ENCODE data around the gene EXOC3L1. TPM values are rescaled to one million over a fixed set of nuclear protein-coding genes. Genes with fewer than 3 reads are reported as not detected.

EXOC3L1 gene
- total RNA-seq, 1 experiment from 2014 or later, result 0.63 TPM

DNA sequence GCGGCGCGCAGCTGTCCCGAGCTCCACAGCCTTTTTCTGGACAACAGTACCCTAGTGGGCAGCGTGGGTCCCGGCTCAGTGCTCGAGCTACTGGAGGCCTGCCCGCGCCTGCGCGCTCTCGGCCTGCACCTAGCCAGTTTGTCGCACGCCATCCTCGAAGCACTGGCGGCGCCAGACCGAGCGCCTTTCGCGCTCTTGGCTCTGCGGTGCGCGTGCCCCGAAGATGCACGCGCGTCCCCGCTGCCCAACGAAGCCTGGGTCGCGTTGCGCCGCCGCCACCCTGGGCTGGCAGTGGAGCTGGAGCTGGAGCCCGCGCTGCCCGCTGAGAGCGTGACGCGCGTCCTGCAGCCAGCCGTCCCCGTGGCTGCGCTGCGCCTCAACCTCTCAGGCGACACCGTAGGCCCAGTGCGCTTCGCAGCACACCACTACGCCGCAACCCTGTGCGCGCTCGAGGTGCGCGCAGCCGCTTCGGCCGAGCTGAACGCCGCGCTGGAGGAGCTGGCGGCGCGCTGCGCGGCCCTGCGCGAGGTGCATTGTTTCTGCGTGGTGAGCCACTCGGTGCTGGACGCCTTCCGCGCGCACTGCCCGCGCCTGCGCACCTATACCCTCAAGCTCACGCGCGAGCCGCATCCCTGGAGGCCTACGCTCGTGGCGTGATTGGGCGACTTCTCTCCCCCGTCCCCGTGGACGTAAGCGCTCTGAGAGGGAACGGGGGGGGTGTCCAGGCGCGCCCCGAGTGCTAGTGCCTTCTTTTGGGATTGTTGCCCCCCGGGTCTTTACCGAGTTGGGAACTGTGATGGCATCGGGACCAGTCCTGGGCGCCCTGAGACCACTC lies 26.6 kb downstream of the EXOC3L1 start:
- peak; percentile 39 for DNase-seq (ENCODE audit: low read depth)

GRCh38 chr16:67162506-67163163 lies 27.3 kb downstream of the EXOC3L1 start:
- no peak for DNase-seq (ENCODE audit: low read depth)

- no peak for DNase-seq (ENCODE audit: low read depth)
Observed at GRCh38 chr16:67161595-67162058, 28.3 kb downstream of the EXOC3L1 start.

- DNase-seq (ENCODE audit: low read depth), result peak; percentile 52
Observed at GRCh38 chr16:67158637-67159600, 31.0 kb downstream of the EXOC3L1 start.

DNA sequence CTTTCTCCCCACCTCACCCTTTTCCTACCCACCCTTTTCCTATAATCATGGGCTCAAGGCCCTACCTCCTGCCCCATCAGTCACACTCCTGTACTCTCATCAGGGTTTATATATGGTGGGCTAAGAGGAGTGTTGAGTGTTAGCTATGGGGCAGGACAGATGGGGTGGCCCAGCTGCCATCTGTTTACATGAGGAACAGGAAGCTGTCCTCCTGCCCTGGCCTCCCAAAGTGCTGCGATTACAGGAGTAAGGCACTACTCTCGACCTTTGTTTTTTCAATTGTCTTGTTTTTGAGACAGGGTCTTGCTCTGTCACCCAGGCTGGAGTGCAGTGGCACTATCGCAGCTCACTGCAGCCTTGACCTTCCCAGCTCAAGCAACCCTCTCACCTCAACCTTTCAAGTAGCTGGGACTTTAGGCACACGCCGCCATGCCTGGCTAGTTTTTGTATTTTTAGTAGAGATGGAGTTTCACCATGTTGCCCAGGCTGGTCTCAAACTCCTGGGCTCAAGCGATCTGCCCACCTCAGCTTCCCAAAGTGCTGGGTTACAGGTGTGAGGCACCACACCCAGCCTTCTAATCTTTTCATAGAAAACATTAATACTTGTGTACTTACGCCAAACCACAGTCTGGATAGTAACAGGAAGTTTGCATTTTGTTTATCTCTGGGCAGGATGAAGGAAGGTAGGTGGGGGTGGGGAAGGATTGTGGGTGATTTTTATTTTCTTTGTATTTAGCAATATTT lies 31.9 kb downstream of the EXOC3L1 start:
- no peak for DNase-seq (ENCODE audit: low read depth)

- DNase-seq (ENCODE audit: low read depth), result no peak
Observed at GRCh38 chr16:67157106-67157748, 32.7 kb downstream of the EXOC3L1 start.

GRCh38 chr16:67156143-67156844 lies 33.6 kb downstream of the EXOC3L1 start:
- no peak for DNase-seq (ENCODE audit: low read depth)

GRCh38 chr16:67155295-67156142 lies 34.4 kb downstream of the EXOC3L1 start:
- peak; percentile 75 for DNase-seq (ENCODE audit: low read depth)

DNA sequence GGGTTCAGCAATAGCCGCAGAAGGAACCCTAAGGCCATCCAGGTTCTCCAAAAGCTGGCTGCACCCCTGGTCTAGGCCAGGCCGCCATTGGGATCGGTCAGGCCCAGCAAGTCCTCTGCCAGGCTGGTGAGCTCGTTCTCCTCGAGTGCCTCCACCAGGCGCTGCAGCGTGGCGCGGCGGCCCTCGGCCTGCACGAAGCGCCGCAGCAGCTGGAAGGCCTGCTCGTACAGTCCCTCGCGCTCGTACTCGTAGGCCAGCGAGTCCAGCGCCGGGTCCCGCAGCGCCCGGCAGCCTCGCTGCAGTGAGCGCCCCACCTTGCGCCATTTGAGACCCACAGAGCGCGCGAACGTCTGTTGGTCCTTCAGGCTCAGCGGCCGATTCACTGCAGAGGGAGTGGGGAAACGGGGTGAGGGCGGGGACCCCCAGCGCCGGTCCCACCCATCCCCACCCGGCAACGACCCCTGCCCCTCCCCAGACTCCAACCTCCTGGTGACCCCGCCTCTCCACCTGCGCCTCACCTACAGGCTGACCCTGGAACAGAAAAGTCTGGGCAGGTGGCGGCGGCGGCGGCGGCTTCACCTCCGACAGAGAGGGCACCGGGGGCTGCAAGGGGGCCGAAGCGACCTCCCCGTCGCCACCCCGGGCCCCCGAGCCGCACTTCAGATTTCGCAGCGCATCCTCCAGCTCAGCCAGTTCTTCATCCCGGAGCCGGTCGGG lies 35.2 kb downstream of the EXOC3L1 start:
- no peak for DNase-seq (ENCODE audit: low read depth)

DNA sequence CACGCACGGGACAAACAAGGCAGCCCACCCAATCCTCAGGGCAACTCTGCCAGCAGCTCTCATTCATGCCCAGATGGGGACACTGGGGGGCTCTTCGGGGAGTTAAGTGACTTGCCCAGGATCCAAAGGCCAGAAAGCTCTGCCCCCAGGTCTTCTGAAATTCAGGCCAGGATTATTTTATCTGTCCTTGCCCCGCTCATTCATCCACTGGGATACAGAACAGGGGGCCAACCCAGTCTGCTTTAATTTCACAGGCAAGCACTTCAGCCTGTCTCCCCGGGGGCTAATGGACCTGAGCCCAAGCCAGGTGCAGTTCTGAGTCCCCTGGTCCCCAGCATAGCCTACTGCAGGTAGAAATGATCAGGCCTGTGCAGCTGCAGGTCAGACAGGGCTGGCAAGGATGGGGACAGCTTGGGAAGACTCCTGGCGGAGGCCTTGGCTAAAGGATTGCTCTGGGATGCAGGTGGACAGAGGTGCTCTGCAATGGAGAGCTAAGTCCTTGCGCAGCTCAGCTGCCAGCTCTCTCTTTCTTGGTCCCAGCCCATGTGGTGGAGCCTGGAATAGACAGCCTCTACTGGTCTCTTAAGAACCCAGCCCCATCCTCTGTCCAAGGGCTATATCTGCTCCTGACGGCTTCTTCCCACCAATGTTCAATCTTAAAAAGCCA lies 38.4 kb downstream of the EXOC3L1 start:
- no peak for DNase-seq (ENCODE audit: low read depth)

DNA sequence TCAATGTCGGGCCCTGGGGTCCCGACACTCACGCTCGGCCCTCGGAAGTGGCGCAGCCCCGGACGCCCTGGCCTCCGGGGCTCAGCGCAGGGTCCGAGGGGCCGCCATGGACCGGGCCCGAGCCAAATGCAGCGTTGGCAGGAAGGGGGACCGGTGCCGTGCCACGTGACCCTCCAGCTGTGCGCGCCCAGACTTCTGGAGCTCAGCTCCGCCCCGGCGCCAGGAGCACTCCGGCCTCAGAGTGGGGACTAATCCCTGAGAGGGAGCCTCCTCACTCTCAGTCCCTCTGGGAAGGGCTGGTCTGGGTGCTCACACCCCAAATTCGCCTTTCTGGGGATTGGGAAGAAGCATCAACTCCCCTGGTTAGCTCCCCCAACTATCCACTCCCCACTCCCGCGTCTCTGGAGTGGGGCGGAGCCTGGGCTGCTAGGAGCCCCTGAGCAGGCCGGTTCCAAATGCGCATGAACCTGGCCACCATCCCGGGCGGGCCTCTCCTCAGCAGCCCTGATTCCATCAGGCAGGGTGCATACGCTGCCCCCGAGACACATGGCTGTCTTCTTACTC lies 39.0 kb downstream of the EXOC3L1 start, which contains the start of gene B3GNT9:
Gene B3GNT9, minus strand, starts transcription at position 166 of the 564 bp plus-strand sequence. CDS start 513 bp downstream, outside the sequence.
- peak; percentile 78 for DNase-seq (ENCODE audit: low read depth)

GRCh38 chr16:67150047-67150832 lies 39.7 kb downstream of the EXOC3L1 start:
- DNase-seq (ENCODE audit: low read depth), result no peak

DNA sequence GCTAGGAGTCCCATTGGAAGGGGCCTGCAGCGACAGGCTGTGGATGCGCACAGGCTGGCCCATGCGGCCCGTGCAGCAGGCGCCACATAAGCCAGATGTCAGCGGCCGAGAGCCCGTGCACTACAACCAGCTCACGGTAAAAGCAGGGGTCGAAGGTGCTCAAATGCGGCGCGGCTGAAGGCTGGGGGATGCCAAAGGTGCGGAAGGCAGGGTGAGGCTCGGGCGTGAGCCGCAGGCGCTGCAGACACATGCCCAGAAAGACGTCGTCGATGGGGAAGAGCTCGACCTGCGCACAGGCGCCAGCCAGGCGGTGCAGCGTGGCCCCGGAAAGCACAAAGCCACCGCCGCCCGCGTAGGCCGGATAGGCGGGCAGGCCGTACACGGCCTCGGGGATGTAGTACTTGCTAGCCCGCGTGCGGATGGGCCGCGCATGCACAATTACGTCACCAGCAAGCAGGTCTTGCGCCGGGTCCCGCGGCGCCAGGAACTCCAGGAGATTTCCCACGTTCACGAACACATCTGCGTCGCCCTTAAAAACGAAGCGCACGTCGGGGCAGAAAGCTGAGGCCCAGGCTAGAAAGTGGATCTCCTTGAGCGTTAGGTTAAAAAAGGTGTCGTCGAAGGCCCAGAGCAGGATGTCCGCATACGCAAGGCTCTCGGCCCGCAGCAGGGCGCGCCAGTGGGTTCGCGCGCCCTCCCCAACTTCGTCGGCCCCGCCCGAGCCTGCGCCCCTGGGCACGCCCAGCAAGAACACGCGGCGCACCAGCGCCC lies 40.5 kb downstream of the EXOC3L1 start:
- no peak for DNase-seq (ENCODE audit: low read depth)

- no peak for DNase-seq (ENCODE audit: low read depth)
Observed at GRCh38 chr16:67148656-67149275, 41.2 kb downstream of the EXOC3L1 start.

- no peak for DNase-seq (ENCODE audit: low read depth)
Observed at GRCh38 chr16:67148221-67148620, 41.7 kb downstream of the EXOC3L1 start.

Measured in Daoy (cell line).